ENCODE results near the gene CFLAR. TPM values are rescaled to one million over a fixed set of nuclear protein-coding genes. Genes with fewer than 3 reads are reported as not detected.

Gene CFLAR
- total and polyA plus RNA-seq, 9 of the 15 experiments (the other 6 are each of a cell fraction or from before 2014, with no cell fraction given) = 27.5 to 102 (median 54.0) TPM

DNA sequence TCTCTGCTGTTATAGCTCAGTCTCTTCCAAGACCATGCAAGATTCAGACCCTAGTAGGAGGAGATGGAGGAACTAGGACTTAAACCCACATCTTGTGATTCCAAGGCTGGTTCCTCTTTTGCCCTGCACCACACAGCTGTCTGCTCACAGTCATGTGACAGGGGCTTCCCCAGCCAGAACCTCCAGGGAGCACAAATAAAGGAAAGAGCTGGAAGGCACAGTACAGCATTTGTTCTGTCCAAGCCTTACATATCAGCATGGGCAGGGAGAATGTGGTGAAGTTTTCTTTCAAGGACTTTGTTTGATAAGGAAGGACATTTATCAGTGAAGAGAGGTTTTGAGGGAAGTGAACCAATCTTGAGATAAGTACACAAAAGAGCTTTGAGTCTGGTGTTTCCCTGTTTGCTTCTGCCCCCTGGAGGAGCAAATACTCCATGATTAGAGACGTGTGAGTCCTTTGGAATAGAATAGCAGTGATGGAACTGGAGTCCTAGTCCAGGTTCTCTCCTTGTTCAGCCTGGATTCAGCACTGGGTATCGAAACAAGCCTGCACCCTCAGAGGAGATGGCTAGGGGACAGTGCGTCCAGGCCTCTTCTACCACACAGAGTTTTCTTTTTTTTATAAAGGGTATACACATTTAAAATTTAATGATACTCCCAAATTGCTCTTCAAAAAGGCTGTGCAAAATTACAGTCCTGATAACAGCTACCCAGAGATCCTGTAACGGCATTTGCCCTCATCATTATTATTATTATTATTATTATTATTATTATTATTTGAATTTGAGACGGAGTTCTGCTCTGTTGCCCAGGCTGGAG is 42.4 kb downstream of the CFLAR start (continued):
- TF ChIP-seq POLR2AphosphoS5 (IDR thresholded peaks at IDR 0.05; ENCODE audit: control insufficient read depth, insufficient read depth, low read depth, low read length) (0 out of 2 replicates have a peak, but pooled peaks have one; percentile 22), CEBPB (tag; IDR thresholded peaks at IDR 0.05) (no peak), CHCHD3 (CRISPR knock-in tag; IDR thresholded peaks at IDR 0.05) (no peak), ZNF644 (tag; IDR thresholded peaks at IDR 0.05; ENCODE audit: low read depth) (0 out of 2 replicates have a peak, but pooled peaks have one; percentile 46), RHOXF2B (CRISPR knock-in tag; conservative IDR thresholded peaks at IDR 0.05) (no peak), PPARD (CRISPR knock-in tag; IDR thresholded peaks at IDR 0.05) (no peak), SRSF1 (IDR thresholded peaks at IDR 0.05; ENCODE audit: low read depth, low read length) (no peak), ZNF445 (CRISPR knock-in tag; IDR thresholded peaks at IDR 0.05; ENCODE audit: low read depth) (no peak), NR4A1 (CRISPR knock-in tag; IDR thresholded peaks at IDR 0.05) (no peak), NR4A1 (tag; IDR thresholded peaks at IDR 0.05) (no peak; the same call in 1 of the 2 replicates), U2AF2 (optimal IDR thresholded peaks at IDR 0.05; ENCODE audit: low read depth, low read length) (no peak), FOS (IDR thresholded peaks at IDR 0.05; ENCODE audit: extremely low read depth, insufficient read length) (no peak), CBFA2T3 (IDR thresholded peaks at IDR 0.05) (peak; percentile 84), MCM2 (IDR thresholded peaks at IDR 0.05; ENCODE audit: low read depth) (no peak), ZNF41 (CRISPR knock-in tag; conservative IDR thresholded peaks at IDR 0.05) (no peak), SIRT6 (IDR thresholded peaks at IDR 0.05; ENCODE audit: low read depth, low read length) (no peak)
- TF ChIP-seq, protein P1, sequence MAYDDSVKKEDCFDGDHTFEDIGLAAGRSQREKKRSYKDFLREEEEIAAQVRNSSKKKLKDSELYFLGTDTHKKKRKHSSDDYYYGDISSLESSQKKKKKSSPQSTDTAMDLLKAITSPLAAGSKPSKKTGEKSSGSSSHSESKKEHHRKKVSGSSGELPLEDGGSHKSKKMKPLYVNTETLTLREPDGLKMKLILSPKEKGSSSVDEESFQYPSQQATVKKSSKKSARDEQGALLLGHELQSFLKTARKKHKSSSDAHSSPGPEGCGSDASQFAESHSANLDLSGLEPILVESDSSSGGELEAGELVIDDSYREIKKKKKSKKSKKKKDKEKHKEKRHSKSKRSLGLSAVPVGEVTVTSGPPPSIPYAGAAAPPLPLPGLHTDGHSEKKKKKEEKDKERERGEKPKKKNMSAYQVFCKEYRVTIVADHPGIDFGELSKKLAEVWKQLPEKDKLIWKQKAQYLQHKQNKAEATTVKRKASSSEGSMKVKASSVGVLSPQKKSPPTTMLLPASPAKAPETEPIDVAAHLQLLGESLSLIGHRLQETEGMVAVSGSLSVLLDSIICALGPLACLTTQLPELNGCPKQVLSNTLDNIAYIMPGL (CRISPR knock-in tag; IDR thresholded peaks at IDR 0.05) = no peak
- TF ChIP-seq, protein P2, sequence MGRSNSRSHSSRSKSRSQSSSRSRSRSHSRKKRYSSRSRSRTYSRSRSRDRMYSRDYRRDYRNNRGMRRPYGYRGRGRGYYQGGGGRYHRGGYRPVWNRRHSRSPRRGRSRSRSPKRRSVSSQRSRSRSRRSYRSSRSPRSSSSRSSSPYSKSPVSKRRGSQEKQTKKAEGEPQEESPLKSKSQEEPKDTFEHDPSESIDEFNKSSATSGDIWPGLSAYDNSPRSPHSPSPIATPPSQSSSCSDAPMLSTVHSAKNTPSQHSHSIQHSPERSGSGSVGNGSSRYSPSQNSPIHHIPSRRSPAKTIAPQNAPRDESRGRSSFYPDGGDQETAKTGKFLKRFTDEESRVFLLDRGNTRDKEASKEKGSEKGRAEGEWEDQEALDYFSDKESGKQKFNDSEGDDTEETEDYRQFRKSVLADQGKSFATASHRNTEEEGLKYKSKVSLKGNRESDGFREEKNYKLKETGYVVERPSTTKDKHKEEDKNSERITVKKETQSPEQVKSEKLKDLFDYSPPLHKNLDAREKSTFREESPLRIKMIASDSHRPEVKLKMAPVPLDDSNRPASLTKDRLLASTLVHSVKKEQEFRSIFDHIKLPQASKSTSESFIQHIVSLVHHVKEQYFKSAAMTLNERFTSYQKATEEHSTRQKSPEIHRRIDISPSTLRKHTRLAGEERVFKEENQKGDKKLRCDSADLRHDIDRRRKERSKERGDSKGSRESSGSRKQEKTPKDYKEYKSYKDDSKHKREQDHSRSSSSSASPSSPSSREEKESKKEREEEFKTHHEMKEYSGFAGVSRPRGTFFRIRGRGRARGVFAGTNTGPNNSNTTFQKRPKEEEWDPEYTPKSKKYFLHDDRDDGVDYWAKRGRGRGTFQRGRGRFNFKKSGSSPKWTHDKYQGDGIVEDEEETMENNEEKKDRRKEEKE (IDR thresholded peaks at IDR 0.05; ENCODE audit: borderline replicate concordance in 1 of 2, control insufficient read depth in 1 of 2, low read depth in 2 of 2, low read length in 1 of 2) = no peak
- TF ChIP-seq, protein P3, sequence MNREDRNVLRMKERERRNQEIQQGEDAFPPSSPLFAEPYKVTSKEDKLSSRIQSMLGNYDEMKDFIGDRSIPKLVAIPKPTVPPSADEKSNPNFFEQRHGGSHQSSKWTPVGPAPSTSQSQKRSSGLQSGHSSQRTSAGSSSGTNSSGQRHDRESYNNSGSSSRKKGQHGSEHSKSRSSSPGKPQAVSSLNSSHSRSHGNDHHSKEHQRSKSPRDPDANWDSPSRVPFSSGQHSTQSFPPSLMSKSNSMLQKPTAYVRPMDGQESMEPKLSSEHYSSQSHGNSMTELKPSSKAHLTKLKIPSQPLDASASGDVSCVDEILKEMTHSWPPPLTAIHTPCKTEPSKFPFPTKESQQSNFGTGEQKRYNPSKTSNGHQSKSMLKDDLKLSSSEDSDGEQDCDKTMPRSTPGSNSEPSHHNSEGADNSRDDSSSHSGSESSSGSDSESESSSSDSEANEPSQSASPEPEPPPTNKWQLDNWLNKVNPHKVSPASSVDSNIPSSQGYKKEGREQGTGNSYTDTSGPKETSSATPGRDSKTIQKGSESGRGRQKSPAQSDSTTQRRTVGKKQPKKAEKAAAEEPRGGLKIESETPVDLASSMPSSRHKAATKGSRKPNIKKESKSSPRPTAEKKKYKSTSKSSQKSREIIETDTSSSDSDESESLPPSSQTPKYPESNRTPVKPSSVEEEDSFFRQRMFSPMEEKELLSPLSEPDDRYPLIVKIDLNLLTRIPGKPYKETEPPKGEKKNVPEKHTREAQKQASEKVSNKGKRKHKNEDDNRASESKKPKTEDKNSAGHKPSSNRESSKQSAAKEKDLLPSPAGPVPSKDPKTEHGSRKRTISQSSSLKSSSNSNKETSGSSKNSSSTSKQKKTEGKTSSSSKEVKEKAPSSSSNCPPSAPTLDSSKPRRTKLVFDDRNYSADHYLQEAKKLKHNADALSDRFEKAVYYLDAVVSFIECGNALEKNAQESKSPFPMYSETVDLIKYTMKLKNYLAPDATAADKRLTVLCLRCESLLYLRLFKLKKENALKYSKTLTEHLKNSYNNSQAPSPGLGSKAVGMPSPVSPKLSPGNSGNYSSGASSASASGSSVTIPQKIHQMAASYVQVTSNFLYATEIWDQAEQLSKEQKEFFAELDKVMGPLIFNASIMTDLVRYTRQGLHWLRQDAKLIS (CRISPR knock-in tag; IDR thresholded peaks at IDR 0.05) = no peak; the same call in 1 of the 2 replicates

Measured in K562 (cell line).